GM23248 (cell line): ENCODE measurements around the gene ZKSCAN4.

Source experiments
- EZH2 ChIP-seq: fragments of 200-600 bp; sonication (generic); IDR thresholded peaks from 2 replicates; pipeline ENCODE4 v1.6.1; 2018; ENCODE audit warnings: antibody characterized with exemption, mild to moderate bottlenecking; ENCODE audit not compliant: insufficient read depth, poor library complexity, severe bottlenecking
- EZH2phosphoT487 ChIP-seq: fragments of 200-600 bp; sonication (generic); IDR thresholded peaks from 2 replicates; pipeline ENCODE4 v1.6.1; 2018; ENCODE audit warnings: antibody characterized with exemption, moderate library complexity, mild to moderate bottlenecking, low read depth; ENCODE audit not compliant: insufficient read depth

DNA sequence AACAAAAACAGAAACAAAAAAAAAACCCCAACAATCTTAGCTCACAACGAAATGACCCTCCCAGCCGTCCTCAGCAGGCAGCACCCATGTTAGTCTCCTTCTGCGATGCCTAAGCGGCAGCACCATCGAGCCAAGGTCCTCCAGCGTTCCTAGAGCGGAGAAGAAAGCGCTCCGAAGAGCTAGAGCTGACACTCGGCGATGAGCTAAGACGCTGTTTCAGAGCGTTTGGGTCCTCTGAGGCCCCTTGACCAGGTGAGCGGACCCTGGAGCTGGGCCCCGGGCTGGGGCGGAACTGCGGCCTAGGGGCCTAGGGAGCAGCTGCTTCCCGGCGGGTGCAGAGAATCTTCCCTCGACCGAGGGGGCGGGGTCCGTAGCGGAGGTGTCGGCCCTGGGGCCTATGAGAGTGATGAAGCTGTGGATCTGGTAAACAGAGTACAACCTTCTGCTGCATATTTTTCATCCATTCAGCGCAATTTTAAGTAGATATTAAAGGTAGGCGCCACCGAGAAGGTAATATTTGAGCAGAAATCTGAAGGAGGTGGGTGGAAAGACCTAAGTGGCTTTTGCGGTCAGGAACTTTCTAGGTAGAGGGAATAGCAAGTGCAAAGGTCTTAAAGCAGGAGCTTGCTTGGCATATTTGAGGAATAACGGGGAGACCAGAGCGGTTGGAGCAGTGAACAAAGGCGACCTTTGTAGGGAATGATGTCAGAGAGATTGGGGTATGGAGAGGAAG lies 15.1 kb upstream of the ZKSCAN4 start, which contains the start of gene ZSCAN26:
- no peak for TF ChIP-seq EZH2
- TF ChIP-seq EZH2phosphoT487 = no peak
